ENCODE measurements around the gene OASL. TPM values are rescaled to one million over a fixed set of nuclear protein-coding genes. Genes with fewer than 3 reads are reported as not detected.

The OASL gene
- total RNA-seq, 1 experiment from 2014 or later = not detected

GRCh38 chr12:120979862-120980696 is 59.0 kb downstream of the OASL start:
- TF ChIP-seq CTCF (conservative IDR thresholded peaks at IDR 0.05) = no peak
- H2BK20ac ChIP-seq (ENCODE audit: low read depth, low read length, poor library complexity, severe bottlenecking) = no peak overlapping the region
- no peak overlapping the region for H3K23ac ChIP-seq (ENCODE audit: insufficient read length, low read depth, low read length)
- no peak overlapping the region for H3K14ac ChIP-seq (ENCODE audit: insufficient read depth, low read length)
- H3K36me3 Mint-ChIP-seq (ENCODE audit: insufficient read depth in 1 of 3, low read depth in 3 of 3) = no peaks in the 10 kb centered on the region
- H2BK120ac ChIP-seq (ENCODE audit: low read depth, low read length, poor library complexity, severe bottlenecking) = no peak overlapping the region
- H2AFZ ChIP-seq (ENCODE audit: low read length) = no peak overlapping the region
- H3K79me2 ChIP-seq (ENCODE audit: insufficient read depth, low read length) = no peaks in the 10 kb centered on the region
- H2BK12ac ChIP-seq (ENCODE audit: insufficient read length, low read depth, low read length) = no peak overlapping the region
- no peak overlapping the region for H3K56ac ChIP-seq (ENCODE audit: insufficient read length, low read depth, low read length)
- H3K4me3 Mint-ChIP-seq = peak overlapping the region in 1 of 2 experiments; percentile 54; a peak in 1 of 5 replicates
- no peaks in the 10 kb centered on the region for H3K4me1 ChIP-seq (ENCODE audit: insufficient read depth, low read length)
- no peak overlapping the region for H3K18ac ChIP-seq (ENCODE audit: insufficient read length, low read depth, low read length)
- no peak overlapping the region for H2BK15ac ChIP-seq (ENCODE audit: low read depth, low read length)
- H4K20me1 ChIP-seq (ENCODE audit: control insufficient read depth, insufficient read depth, insufficient read length) = no peaks in the 10 kb centered on the region
- no peak overlapping the region for H3K4me2 ChIP-seq (ENCODE audit: insufficient read depth, insufficient read length, low read length)
- peak; percentile 59 for DNase-seq
- H3K27ac Mint-ChIP-seq = peak overlapping the region in 1 of 3 experiments; percentile 84; a peak in 2 of 7 replicates
- H4K8ac ChIP-seq (replicated peaks; ENCODE audit: insufficient read length, low read depth, low read length) = no peak overlapping the region
- H3K23me2 ChIP-seq (ENCODE audit: insufficient read length, low read depth, low read length, poor library complexity, severe bottlenecking) = no peaks in the 10 kb centered on the region
- H3K79me1 ChIP-seq (ENCODE audit: insufficient read depth, low read depth, low read length, poor library complexity, severe bottlenecking) = no peaks in the 10 kb centered on the region
- no peak overlapping the region for H2BK5ac ChIP-seq (ENCODE audit: insufficient read length, low read length)
- H3K9me3 Mint-ChIP-seq = peaks cover 0 to 4% of the 10 kb centered on the region in 2 experiments; a peak in 1 of 5 replicates
- no peak overlapping the region for H2AK5ac ChIP-seq (ENCODE audit: insufficient read length, low read length)
- H3K9me3 ChIP-seq (ENCODE audit: control insufficient read depth, low read depth, low read length) = no peaks in the 10 kb centered on the region
- H4K91ac ChIP-seq (ENCODE audit: insufficient read length, low read depth, low read length) = no peak overlapping the region
- peaks cover 10 to 27% of the 10 kb centered on the region in 2 experiments for H3K4me1 Mint-ChIP-seq
- WGBS (ENCODE audit: extremely low coverage, insufficient read length, low lambda C conversion rate) = no CpG with 5 or more reads among the region's 11 CpGs
- no peak overlapping the region for H4K5ac ChIP-seq (ENCODE audit: insufficient read length, low read depth, low read length)
- H3K27me3 Mint-ChIP-seq (ENCODE audit: low read depth) = no peaks in the 10 kb centered on the region; the same call in 1 of the 2 replicates
- no peak overlapping the region for H3K9ac ChIP-seq (ENCODE audit: extremely low read depth, insufficient read length, low read length)
- H3T11ph ChIP-seq (ENCODE audit: low read length) = no peak overlapping the region
- H3K4ac ChIP-seq (ENCODE audit: low read depth, low read length) = no peak overlapping the region
- H3K27ac ChIP-seq (ENCODE audit: insufficient read length, low read depth, low read length) = no peak overlapping the region
- no peaks in the 10 kb centered on the region for H3K27me3 ChIP-seq (ENCODE audit: insufficient read depth, low read length)

Data from H9 (cell line).